G401 (cell line): ENCODE measurements around the gene MAPK1IP1L. TPM values are rescaled to one million over a fixed set of nuclear protein-coding genes. Genes with fewer than 3 reads are reported as not detected.
"Not testable (repeated sequence)": the region's sequence is repeated elsewhere in the genome, so short reads cannot be mapped to it uniquely, and the experiment has no call there.

ENCODE experiments used
- DNase-seq: peaks from one replicate; pipeline ENCODE4 v3.0.0-alpha.2; 2015; ENCODE audit warnings: low spot score
- in situ Hi-C: cut with HindIII; loops from 2 replicates; pipeline ENCODE4 v1.10.0; 2016; ENCODE audit warnings: low sequenced_read_pairs, mixed read lengths
- total RNA-seq: library from RNA; depleted of rRNA; stranded (reverse); fragments of >200 nt; shearing (Covaris generic); gene quantifications from 2 replicates; pipeline ENCODE4 v1.2.3, GENCODE V29; 2014; rRNA removed

The MAPK1IP1L gene
- total RNA-seq, result 17.6 and 33.1 TPM in 2 replicates

DNA sequence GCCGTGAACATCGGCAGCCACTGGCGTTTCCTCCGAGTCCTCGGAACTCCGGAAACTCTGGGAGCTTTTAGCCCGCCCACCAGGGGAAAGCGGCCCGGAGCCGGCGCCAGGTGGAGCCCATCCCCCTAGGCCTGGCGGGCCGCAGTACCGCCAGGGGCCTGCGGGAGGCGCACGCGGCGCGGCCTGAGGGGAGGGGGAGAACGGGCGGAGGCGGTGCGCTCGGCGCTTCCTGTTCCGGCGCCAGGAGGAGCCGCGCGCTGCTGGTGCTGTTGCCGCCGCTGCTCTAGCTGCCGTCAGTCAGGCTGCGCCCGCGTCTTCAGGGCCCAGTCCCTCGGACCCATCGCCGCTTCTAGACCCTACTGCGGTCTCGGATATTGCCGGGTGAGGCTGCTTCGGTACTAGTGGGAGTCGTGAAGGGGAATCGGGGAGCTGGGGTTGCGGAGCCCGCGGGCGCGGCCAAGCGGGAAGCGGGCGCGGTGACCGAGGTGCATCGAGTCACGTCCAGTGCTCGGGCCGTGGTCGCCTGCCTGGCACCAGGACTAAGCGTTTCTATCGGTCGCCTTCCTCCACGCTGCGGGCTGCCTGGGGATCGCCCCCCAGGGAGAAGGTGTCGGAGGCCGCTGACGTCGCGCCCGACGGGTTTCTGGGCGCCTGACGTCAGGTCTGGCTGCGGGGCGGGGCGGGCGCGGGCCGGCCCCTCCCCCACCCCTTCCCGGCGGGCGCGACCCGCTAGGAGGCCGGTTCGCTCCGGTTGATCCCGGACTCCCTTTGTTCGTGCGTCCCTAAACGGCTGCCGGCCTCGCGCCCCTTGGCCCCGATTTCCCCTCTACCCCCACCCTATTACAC is at the start of gene MAPK1IP1L:
Gene MAPK1IP1L (plus strand): TSS at position 225 of the 846 bp plus-strand sequence. CDS start 10,037 bp downstream, outside the sequence.
- DNase-seq, result peak; percentile 86
- in situ Hi-C loops, result no loop called here

DNA sequence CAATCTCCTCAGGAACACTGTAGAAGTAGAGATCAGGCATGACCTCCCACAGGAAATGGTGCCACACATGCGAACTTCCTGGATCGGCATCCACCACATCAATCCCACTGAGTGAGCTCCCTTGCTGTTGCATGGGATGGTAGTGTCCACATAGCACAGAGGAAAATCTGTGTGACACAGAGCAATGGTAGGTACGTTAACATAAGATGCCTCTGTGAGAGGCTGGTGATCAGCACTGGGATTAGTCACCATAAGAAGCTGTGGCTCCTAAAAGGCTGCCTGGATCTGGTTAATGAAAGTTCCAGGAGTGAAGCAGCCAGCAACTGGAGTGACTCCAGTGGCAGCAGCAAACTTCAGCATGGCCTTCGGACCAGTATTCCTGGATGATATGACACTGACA is 46.4 kb upstream of the MAPK1IP1L start:
- in situ Hi-C loops, result no loop called here
- no peak for DNase-seq

DNA sequence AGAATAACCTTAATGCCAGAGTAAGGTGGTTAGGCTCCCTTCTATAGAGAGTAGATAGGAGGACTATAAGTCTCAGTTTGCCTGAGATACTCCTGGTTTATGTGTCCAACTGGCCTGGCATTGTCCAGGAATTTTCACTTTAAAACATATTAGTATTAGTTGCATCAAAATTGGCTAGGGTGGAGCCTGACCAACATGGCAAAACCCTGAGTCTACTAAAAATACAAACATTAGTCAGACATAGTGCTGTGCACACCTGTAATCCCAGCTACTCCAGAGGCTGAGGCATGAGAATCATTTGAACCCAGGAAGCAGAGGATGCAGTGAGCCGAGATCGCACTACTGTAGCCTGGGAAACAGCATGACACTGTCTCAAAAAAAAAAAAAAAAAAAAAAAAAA is 36.4 kb upstream of the MAPK1IP1L start:
- in situ Hi-C loops, result no loop called here
- no peak for DNase-seq

DNA sequence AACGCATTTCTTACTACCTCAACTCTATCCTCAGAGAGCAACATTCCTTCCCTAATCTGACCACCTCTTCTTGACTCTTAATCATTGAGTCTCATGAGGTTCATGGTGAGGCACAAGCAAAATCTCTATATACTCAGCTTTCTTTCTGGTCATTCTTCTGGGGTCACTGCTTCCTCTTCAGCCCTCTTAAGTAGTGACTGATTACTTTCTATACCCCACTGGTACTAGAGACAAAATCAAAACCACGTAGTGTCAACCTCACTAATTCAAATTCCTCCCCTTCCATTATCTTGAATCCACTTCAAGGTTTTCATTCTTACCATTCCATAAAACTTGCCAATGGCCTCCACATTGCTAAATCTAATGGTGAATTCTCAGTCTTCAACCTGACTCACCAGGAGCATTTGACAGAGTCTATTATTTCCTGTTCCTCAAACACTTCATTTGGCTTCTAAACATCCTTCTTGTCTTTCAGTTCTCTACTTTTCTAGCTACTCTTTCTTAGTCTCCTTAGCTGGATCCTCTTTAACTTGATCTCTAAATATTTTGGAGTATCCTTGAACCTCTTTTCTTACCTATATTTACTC is 31.4 kb upstream of the MAPK1IP1L start:
- in situ Hi-C loops, result no loop called here
- DNase-seq, result no peak

DNA sequence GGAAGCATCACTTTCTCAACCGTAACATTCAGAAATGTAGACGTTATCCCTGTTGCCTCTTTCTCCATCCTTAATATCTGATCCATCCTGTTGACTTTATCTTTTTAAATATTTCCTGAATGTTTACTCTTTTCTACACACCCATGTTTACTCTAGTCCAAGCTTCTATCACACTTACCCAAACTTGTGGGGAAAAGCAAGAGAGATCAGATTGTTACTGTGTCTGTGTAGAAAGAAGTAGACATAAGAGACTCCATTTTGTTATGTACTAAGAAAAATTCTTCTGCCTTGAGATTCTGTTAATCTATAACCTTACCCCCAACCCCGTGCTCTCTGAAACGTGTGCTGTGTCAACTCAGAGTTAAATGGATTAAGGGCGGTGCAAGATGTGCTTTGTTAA is 27.1 kb upstream of the MAPK1IP1L start:
- DNase-seq, in situ Hi-C loops: not testable (repeated sequence)

DNA sequence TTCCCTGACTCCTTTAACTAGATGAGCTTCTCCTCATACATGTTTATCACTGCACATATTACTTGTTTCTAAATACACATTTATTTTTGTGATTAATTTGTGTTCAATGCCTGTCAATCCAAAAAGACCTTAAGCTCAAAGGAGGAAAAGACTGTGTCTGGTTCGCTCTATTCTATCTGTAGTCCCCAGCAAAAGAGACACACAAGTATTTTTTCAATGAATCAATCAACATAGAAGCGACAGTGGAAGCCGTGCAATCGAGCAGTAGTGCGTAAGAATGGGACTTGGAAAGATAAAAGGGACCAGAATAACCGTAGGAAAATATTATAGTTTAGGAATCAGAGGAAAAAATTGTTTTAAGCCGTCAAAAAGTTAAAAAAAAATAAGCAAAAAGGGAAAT is 25.5 kb upstream of the MAPK1IP1L start:
- in situ Hi-C loops, result no loop called here

DNA sequence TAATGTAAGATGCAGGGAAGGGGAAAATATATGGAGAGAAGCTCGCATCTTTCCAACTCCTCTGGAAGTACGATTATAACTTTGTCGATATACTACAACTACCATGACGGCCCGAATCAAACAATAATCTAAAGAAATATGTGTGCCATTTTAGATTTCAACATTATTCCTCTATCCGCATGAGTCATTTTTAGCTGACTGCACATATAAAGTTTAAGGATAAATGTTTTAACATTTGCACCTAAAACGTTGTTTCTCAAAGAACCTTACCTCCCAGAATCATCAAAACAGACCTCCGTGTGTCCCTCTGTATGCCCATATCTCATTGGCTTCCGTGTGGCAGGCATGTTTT is 25.0 kb upstream of the MAPK1IP1L start:
- no peak for DNase-seq

More for the DNA sequence above, 25.5 kb upstream of the MAPK1IP1L start:
- no peak for DNase-seq

DNA sequence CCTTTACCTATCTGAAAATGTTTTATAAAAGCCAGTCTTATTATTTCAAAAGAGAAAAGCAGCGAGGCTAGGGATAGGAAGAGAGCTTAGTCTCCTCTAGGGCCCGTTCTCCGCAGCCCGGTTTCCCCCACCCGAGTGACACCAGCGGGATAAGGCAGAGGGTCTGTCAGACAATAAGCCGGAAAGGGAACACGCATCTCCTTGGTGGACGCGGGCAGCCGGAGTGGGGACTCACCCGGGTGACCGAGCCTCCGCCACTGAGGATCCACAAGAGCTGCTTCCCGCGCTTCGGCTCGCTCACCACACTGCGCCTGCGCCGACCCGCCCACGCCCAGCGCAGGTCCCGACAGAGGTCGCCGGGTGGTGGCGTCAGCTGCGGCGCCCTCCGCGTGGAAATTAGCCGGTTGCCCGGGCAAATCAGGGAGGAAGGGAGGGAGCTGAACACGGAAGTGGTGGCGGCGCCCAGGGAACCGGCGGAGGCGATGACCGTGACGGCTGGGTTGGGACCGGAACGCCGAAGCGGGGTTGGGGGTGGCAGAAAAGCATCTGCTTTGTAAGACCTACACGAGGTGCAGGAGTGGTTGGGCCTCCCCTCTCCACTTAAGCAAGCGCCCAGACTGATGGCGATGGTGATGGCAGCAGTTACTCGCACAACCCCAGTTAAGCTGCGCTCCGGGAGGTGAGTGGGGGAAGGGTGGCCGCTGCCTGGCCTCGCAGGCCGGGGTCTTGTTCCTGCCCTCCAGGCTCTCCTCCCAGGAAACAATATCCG is 24.5 kb upstream of the MAPK1IP1L start, which contains the start of the genes SOCS4 and WDHD1:
Gene SOCS4 (plus strand): TSS at position 444 of the 769 bp plus-strand sequence. CDS start 15,806 bp downstream, outside the sequence.
Gene WDHD1 (minus strand): TSS at position 307 of the 769 bp plus-strand sequence. CDS start 312 bp downstream, outside the sequence.
- in situ Hi-C loops, result no loop called here
- peak; percentile 92 for DNase-seq

More for the DNA sequence above, 25.0 kb upstream of the MAPK1IP1L start:
- in situ Hi-C loops, result no loop called here

DNA sequence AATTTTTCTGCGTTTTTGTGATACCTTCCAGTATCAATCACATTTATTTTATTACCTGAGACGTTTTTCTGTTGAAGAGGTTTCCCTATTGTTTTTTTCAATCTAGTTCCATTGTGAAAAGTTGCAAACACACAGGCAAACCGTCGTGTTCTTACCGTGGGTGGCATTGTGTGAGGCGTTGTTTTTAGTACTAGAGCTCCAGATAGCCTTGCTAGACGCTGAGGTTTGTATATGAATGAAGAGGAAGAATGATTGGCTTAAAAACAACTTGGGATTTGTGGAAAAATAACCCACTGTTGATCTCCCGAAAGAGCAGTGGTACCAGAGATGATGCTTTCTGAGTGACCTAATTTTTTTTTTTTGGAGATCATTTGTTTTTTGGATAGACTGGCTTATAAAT is 23.4 kb upstream of the MAPK1IP1L start:
- DNase-seq, result no peak

DNA sequence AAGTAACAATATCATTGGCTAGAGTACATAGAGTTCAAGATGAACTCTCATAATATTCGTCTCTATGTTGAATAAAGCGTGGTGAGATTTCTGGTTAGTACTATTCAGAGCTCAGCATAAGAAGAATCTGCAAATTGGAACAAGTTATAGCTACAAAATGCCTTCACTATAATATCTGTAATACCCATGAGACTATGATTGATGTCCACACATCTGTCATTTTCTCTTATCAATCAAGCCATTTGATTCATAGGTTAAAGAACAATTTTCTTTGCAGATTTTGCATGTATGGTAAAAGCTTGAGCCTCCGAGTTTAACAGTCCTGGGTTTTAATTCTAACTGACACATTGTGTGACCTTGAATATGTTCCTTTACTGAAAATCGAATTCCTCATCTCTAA is 23.0 kb upstream of the MAPK1IP1L start:
- DNase-seq, result no peak
- in situ Hi-C loops, result no loop called here

More for the DNA sequence above, 23.4 kb upstream of the MAPK1IP1L start:
- in situ Hi-C loops, result no loop called here

DNA sequence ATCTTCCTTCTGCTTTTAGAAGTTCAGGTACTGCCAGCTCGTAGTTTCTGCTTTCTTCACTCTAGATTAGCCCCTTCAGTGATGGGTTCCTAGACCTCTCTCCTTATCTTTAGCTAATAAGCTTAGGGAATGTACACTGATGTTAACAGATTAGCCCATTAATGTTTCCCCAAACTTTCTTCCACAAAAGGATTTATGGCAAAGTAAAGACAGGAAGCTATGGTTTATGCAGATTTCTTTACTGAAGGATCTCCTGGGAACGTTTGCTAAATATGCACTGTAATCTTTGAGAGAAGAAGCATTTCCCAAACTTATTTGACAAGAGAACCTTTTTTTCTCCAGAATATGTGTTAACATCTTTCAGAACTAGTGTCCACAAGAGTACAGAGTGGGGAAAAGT is 20.3 kb upstream of the MAPK1IP1L start:
- in situ Hi-C loops, result no loop called here

DNA sequence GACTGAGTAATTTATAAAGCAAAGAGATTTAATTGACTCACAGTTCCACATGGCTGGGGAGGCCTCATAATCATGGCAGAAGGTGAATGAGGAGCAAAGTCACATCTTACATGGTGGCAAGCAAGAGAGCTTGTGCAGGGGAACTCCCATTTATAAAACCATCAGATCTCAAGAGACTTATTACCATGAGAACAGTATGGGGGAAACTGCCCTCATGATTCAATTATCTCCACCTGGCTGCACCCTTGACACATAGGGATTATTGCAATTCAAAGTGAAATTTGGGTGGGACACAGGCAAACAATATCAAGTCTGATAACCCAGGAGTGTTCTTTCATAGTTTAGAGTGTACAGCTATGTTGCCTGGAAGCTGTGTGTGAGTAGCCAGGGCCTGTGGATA is 13.5 kb upstream of the MAPK1IP1L start:
- in situ Hi-C loops, DNase-seq: not testable (repeated sequence)

More for the DNA sequence above, 20.3 kb upstream of the MAPK1IP1L start:
- no peak for DNase-seq

DNA sequence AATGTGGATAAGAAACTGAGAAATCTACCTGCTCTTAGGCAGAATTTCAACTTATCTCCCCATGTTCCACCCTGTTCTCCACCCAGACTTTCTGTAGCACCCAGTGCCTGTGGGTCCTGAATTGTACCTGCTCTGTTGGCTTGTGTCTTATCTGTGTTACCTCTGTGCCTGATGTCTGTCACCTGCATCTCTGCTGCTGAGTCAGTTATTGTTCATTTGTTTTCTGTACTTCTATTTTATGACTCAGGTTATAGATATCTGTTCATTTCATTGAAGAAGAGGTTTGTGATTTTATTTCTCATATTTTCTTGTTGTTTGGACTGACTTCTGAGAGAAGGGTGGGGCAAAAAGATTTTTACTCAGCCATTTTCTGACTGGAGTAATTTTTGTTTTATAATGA is 12.7 kb upstream of the MAPK1IP1L start:
- in situ Hi-C loops, result no loop called here
- DNase-seq, result no peak

DNA sequence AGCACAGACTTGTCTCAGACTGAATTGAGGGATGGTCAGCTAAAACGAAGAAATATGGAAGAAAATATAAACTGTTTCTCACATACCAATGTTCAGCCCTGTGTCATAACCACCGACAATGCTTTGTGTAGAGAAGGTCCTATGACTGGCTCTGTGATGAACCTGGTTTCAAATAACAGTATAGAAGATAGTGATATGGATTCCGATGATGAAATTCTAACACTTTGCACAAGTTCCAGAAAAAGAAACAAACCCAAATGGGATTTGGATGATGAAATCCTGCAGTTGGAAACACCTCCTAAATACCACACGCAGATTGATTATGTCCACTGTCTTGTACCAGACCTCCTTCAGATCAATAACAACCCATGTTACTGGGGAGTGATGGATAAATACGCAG is 7.9 kb upstream of the MAPK1IP1L start:
- in situ Hi-C loops, result no loop called here
- no peak for DNase-seq

DNA sequence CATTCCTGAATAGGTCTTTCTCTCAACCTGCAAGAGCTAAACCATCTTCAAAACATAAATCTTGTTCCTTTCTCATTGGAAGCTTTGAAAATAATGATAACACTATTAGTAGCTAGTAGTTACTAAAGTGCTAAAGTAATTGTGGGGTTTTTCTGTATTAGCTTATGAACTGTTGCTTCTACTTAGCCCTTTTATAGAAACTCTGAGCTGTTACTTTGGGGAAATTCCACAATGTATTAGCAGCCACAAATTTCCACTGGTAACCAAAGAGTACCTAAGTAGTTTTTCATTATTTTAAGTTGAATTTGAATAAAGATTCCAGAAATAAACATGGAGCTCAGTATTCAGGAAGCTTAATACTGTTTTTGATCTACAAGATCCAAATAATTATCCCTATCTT is 6.4 kb upstream of the MAPK1IP1L start:
- in situ Hi-C loops, result no loop called here
- no peak for DNase-seq

DNA sequence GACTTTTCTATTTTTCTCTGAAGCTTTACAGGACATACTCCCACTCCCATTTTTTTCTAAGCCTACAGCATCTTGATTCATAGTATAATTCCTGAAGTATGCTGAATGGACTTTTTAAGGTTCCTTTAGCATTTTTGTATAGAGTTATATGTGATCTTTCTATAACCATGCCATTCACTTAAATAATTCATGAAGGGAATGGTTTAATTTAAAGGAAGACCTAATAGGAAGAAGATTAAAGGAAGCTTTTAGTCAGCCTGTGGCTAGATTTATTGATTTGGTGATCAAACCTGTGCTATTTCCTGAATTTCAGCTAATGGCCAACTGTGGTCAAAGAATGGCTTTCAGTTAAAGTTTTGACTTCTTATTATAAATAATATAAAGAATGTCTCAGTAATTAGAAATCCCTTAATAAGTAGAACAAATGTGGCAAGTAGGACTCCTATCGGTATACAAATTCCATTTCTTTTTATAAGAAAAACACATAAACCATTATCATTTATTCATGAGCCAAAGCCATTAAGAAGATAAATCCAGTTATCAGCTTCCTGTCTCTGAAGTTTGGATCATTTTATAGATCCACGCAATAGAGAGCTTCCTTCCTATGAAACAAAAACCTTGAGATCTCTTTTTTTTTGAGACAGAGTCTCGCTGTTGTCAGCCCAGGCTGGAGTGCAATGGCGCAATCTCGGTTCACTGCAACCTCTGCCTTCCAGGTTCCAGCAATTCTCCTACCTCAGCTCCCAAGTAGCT is 4.0 kb upstream of the MAPK1IP1L start:
- DNase-seq, result no peak
- in situ Hi-C loops, result no loop called here

DNA sequence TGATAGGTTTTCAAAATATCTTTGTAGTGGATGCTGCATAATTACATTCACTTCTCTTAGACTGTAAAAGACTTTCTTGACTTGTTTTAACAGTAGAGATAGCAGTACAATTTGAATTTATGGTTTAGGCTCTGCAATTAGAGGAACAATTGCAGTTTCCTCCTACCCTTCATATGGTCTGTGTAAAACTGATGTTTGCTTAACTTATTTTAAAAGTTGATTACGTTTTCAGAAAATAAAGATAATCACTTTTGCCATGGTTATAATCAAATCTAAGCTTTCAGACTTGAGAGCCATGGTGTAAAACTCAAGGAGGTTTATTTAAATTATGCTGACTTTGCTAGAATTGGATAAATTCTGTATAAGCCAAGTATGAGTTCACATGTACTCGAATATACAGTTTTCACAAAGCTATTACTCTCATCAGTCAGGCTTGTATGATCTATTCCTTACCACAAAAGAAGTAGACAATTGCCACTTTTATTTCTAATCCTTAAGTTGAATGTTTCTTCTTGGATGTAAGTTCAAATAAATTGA is 2.5 kb upstream of the MAPK1IP1L start:
- DNase-seq, result no peak
- in situ Hi-C loops, result no loop called here

DNA sequence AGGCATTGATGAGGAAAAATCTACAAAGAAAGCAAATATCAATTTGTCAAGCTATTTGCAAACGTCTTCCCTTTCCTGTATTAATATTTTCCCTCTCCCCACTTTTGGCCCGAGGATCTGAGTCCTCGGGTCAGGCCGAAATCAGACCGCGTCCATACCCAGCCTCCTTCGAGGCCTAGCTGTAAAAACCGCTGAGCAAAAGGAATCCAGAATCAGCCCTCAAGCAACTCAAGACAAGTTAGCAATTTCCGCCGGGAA is 353 bp upstream of the MAPK1IP1L start:
- in situ Hi-C loops, result no loop called here
- no peak for DNase-seq
